ENCODE data around the gene GYG2.
A peak's percentile ranks its signal among the peaks of the same experiment; 100 is the strongest.
"Not testable (repeated sequence)": the region's sequence is repeated elsewhere in the genome, so short reads cannot be mapped to it uniquely, and the experiment has no call there.

The GYG2 gene

DNA sequence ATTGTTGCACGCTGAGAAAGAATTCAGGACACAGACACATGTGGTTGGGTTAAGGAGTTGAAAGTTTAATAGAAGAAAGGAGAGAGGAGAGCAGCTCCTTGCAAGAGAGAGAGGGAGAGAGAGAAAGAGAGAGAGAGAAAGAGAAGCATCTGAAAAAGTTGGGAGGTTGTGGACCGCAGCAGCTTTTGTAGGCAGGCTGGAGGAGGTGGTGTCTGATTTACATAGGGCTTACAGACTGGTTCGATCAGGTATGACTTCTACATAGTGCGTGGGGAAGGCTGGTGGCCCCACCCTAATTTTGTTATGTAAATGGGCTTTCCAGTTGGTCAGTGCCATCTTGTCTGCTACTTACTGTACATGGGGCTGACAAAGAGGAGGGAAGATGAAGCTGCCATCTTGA lies 27.5 kb upstream of the GYG2 start:
- H3K4me3 ChIP-seq (ENCODE audit: low read depth, low read length) = no peak overlapping the region

DNA sequence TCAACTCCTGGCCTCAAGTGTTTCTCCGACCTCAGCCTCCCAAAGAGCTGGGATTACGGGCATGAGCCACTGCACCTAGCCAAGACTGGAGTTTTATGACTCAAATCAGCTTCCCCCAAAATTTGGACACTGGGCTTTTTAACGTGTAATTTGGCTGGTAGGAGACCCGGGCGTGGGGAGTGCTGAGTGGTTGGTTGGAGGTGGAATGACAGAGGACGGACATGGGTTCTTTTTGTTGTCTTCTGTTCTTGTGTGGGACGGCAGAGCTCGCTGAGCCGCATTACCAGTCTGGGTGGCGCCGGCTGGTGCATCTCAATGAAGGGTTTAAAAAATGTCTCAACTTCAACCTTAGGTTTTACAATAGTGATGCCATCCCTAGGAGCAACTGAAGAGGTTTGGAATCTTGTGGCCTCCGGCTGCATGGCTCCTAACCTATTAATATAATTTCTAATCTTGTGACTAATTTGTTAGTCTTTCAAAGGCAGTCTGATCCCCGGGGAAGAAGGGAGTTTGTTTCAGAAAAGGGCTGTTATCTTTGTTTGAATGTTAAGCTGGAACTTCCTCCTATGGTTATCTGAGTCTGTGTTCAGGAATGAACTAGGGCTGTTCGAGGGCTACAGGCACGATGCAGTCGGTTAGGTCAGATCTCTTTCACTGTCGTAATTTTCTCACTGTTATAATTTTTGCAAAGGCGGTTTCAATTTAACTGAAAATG lies 26.2 kb upstream of the GYG2 start:
- not testable (repeated sequence) for H3K4me3 ChIP-seq (ENCODE audit: low read depth, low read length); DNase-seq (ENCODE audit: low read depth)

More for the DNA sequence above, 27.5 kb upstream of the GYG2 start:
- DNase-seq (ENCODE audit: low read depth) = no peak
- TF ChIP-seq, protein P1, sequence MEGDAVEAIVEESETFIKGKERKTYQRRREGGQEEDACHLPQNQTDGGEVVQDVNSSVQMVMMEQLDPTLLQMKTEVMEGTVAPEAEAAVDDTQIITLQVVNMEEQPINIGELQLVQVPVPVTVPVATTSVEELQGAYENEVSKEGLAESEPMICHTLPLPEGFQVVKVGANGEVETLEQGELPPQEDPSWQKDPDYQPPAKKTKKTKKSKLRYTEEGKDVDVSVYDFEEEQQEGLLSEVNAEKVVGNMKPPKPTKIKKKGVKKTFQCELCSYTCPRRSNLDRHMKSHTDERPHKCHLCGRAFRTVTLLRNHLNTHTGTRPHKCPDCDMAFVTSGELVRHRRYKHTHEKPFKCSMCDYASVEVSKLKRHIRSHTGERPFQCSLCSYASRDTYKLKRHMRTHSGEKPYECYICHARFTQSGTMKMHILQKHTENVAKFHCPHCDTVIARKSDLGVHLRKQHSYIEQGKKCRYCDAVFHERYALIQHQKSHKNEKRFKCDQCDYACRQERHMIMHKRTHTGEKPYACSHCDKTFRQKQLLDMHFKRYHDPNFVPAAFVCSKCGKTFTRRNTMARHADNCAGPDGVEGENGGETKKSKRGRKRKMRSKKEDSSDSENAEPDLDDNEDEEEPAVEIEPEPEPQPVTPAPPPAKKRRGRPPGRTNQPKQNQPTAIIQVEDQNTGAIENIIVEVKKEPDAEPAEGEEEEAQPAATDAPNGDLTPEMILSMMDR (IDR thresholded peaks at IDR 0.05; ENCODE audit: low read depth, low read length, missing control alignments) = no peak

DNA sequence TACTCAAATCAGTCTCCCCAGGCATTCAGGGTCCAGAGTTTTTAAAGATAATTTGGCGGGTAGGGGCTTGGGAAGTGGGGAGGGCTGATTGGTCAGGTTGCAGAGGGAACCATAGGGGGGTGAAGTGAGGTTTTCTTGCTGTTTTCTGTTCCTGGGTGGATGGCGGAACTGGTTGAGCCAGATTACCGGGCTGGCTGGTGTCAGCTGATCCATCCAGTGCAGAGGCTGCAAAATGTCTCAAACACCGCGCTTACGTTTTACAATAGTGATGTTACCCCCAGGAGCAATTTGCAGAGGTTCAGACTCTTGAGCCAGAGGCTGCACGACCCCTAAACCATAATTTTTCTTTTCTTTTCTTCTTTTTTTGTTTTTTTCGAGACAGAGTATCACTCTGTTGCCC lies 25.2 kb upstream of the GYG2 start:
- not testable (repeated sequence) for H3K4me3 ChIP-seq (ENCODE audit: low read depth, low read length); DNase-seq (ENCODE audit: low read depth)

DNA sequence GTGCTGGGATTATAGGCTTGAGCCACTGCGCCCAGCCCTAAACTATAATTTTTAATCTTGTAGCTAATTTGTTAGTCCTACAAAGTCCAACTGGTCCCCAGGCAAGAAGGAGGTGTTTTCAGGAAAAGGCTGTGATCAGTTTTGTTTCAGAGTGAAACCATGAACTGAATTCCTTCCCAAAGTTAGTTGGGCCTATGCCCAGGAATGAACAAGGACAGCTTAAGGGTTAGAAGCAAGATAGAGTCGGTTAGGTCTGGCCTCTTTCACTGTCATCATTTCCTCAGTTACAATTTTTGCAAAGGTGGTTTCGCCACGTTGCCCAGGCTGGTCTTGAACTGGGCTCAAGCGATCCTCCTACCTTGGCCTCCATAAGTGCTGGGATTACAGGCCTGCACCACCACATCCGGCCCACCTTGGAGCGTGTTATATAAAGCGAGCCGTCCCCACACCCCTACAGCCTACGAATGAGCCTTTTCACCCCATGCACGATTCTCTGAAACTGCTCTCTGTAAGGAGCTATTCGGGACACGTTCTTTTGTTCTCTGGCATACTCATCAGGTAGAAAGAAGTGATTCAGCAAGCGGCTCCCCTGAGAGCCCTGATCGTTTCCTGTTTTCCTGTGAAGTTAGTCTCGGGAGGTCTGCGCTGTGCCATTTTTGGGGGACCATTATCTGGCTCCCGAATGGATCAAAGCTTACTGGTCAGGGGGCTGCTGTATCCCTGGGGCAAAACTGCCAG lies 24.5 kb upstream of the GYG2 start:
- not testable (repeated sequence) for H3K4me3 ChIP-seq (ENCODE audit: low read depth, low read length); DNase-seq (ENCODE audit: low read depth)

DNA sequence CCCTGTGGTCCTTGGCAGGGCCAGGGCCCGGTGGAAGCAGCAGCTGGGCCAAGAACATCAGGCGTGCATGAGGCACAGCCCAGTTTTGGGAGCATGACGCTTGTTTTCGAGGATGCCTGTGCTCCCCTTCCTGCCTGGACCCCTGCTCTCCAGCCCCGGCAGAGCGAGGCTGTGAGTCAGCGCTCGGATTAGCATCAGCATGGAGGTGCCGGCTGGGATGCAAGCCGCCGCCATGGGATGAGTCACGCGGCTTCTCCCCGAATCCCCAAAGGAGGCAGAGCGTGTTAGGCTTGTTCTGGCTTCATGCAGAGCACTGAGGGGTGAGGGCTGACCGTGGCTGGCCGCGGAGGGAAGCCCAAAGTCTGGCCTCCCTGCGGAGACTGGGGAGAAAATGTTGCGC lies 23.9 kb upstream of the GYG2 start:
- DNase-seq (ENCODE audit: low read depth); H3K4me3 ChIP-seq (ENCODE audit: low read depth, low read length): not testable (repeated sequence)

DNA sequence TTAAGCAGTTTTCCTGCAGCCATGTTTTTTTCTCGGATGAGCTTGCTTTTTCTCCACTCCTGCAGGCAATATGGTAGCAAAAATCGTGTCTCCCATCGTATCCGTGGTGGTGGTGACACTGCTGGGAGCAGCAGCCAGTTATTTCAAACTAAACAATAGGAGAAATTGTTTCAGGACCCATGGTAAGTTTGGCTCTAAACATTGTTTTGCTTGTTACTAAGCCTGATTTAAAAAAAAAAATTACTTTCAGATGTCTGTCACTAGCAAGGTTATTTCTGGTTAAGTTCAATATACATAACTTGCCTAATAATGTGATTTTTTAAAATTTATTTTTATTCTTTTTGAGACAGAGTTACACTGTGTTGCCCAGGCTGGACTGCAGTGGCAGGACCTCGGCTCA lies 17.5 kb upstream of the GYG2 start:
- DNase-seq (ENCODE audit: low read depth) = no peak
- TF ChIP-seq, protein P1 (IDR thresholded peaks at IDR 0.05; ENCODE audit: low read depth, low read length, missing control alignments) = no peak
- H3K4me3 ChIP-seq (ENCODE audit: low read depth, low read length) = no peak overlapping the region

DNA sequence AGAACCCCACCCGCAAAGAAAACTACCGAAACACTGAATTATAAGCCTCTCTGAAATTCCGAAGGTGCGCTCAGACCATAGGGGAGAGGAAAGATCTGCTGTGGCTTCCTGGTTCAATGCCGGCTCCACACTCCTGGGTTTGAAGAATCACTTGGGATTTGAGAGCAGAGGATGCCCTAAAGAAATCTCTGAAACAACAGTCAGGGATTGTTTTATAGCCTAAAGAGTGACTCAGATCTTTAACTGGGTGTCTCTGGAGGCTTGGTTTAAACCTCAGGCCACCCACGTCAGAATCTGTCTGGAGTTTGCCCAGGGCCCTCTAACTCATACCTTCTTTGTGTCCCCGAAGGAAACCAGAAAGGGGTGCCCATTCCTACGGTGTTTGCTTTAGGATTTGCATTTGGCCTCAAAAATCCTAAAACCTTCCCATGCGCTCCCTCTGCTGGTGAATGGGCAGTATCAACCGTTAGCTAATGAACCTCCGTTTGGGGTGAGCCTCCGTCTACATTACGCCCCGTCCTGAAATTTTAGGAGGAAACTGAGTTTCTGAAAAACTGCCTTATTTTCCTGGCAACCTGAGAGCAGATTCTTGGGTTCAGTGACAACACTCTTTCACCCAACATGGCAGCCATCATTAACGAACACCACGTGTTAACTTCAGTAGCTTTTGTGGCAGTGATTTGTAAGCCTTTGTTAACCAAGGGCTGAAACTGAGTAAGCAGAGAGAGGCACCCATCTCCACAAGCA lies 16.4 kb upstream of the GYG2 start:
- H3K4me3 ChIP-seq (ENCODE audit: low read depth, low read length); DNase-seq (ENCODE audit: low read depth): not testable (repeated sequence)
- TF ChIP-seq, protein P1 (IDR thresholded peaks at IDR 0.05; ENCODE audit: low read depth, low read length, missing control alignments) = peak; percentile 47

DNA sequence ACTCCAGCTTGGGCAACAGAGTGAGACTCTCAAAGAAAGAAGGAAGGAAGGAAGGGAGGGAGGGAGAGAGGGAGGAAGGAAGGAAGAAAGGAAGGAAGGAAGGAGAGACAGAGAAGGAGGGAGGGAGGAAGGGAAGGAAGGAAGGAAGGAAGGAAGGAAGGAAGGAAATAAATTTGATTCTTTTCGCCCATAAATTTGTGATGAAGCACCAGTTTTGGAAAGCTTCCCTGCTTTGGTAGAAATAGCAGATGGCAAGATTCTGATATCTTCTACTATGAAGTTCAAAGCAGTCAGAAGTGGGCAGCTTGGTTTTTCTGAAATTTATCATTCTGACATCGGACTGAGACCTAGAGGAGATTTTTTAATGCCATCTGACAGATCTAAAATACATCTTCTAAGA lies 11.7 kb upstream of the GYG2 start:
- TF ChIP-seq, protein P1 (IDR thresholded peaks at IDR 0.05; ENCODE audit: low read depth, low read length, missing control alignments) = no peak
- no peak for DNase-seq (ENCODE audit: low read depth)
- H3K4me3 ChIP-seq (ENCODE audit: low read depth, low read length) = no peak overlapping the region

All from GM12864 (cell line).